ENCODE data around the gene SH3D21.

SH3D21 gene

DNA sequence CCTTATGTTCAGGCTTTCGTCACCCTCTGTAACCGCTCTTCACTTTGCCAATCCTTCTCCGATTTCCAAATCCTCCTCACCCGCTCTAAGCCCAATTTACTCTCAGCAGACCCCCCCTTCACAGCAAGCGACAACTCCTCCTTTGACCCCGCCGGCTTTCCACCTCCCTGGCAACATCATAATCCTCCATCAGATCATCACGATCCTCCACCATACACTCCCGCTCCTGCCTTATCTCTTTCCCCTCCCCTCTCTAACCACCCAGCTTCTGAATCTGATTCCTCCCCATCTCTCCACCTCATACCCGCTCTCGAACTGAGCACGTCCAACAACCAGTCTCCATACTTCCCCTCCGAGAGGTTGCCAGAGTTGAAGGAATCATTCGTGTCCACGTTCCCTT is 24.8 kb downstream of the SH3D21 start:
- DNase-seq, result no peak

DNA sequence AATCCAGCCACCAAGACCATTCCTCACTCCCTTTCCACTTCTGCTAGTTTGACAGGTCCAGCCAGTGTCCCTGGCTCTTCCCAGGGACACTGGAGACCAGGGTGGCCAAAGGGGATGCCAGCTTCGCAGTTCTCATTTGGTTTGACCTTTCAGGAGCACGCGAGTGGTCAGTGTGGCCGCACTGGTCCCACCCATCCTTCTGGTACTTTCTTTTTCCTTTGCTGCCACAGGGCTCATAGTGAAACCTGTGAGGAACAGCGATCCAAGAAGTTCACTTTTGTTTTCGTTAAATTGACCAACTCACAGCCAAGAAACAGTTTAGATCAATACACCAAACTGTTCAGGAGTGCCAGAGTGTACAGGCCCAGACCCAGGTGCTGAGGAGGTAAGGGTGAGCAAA is 31.7 kb downstream of the SH3D21 start:
- DNase-seq, result no peak

DNA sequence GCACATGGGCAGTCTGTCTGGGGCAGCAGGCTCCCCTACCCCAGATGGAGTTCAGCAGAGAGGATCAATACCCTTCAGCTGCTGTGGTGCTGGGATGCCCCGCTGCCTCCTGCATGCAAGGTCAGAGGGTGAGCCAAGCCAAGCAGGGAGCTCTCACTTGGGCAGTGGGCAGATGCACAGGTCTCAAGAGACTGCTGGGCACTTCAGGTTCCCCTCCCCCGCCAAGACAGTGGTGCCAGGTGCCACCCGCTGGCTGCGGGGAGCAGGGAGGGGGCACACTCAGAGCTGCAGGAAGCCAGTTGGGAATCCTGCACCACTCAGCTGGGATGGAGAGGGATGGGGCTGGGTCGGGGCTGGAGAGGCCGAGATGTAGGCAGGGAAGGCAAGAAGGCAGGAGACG is 33.0 kb downstream of the SH3D21 start:
- no peak for DNase-seq

DNA sequence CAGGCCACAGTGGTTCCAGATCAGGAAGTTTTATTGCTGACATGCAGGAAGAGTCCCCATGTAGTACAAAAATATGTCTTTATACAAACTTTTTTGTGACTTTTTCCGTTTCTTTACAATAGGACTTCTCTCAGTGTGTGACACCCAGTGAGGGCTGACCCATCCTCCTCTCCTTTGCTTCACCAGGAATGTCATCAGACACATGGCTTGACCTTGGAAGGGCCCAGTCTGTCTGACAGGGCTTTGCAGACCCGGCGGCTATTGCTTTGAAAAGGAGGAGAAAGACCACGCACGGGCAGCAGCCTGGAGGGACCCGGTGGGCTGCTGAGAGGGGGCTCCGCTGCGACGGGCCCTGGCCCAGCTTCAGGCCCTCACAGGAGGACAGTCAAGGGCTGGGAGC is 33.4 kb downstream of the SH3D21 start:
- no peak for DNase-seq

DNA sequence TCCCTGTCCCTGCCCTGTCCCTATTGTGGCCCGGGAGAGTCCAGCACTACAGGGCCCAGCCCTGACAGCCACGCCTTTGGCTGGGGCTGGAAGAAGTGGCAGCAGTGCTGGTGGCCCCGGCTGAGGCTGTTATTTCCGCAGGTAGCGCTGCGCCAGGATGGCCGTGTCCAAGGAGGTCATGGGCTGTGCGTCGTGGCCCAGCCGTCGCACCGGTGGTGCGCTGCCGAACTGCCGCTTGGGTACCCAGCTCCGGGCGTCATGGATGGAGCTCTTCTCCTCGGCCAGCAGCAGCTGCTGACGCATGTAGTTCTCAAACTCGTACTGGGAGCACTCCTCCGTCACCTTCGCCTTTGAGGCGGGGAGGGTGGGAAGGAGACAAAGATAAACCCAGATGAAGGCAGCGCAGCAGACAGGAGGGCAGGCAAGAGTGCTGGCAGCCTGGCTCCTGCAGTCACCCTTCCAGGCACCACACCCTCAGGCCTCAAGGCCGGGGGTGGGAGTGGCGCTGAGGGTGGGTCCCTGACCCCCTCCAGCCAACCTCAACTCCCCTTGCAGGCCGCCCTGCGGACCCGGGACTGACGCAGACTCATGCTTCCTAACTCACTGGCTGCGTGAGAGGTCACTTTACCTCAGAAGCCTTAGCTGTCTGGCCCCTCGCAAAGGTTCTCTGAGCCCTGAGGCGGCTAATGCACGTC is 35.6 kb downstream of the SH3D21 start:
- DNase-seq, result no peak

DNA sequence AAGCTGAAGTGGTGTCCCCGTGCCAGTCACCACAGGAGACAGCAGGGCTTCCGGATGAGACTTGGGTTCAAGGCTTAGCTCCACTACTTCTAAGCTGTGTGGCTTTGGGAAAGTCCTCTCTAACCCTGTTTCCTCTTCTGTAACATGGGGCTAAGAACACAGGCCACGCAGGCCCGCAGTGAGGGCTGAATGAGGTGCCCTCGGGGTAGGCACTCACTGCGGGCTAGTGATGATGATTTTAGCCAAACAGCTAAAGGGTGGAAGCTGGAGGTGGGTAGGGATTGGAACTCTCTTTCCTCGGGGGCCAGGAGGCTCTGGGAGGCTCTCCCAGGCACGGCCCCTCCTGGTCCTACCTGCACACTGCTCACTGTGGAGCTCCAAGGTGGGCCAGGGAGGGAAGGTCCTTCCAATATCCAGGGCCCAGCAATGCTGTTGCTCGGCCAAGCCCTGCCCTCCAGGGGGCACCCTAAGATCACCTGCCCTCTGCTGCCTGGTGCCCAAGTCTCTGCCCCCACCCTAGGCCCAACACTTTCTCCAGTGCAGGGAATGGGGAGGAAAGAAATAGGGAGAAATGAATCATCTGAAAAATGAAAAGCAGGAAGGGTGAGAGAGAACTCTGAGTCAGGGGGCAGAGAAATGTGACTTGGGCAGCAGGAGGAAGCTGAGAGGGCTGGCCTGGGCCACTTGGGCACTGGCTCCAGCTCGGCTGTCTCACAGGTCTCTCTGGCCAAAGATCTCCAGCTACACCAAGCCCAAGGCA is 36.4 kb downstream of the SH3D21 start:
- peak; percentile 8 for DNase-seq

DNA sequence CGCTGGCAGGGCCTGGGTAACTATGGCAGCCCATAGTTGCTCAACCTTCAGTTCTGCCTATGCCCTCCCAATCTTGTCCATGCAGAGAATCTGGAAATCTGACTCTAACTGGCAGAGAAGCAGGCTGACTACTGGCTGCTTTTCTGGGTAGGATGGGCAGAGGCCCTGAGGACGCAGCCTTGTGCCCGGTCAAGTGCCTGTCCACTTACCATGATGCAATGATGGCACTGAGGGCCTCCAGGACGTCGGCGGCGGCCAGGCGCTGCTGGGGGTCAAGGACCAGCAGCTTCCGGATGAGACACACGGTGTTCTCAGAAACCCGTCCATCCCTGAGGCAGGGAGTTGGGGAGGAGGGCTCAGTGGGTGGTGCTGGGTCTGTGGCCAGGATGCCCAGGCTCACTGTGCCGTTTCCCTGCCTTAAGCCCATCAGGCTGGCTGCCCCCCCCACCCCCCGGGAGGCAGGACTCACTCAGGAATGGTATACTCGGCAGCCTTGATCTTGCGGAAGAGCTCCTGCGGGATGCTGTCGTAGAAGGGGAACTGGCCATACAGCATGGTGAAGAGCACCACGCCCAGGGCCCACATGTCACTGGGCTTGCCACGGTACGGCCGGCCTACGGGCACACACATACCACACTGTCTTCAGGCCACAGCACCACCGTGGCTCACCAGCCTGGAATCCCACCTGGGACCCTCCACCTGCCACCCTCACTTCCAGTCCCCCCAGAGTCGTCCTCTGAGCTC is 37.7 kb downstream of the SH3D21 start:
- no peak for DNase-seq

DNA sequence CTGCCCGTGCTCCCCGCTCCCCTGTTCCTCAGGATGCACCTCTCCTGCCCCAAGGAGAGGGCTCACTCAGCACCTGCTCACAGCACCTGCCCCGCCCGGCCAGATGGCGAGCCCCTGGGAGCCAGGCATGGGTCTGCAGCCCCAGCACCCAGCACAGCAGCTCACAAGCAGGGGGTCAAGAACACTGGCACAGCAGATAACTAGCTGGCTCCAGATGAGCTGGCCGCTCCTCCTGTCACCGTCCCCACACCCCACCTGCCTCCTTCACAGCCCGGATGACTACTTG is 38.2 kb downstream of the SH3D21 start:
- no peak for DNase-seq

DNA sequence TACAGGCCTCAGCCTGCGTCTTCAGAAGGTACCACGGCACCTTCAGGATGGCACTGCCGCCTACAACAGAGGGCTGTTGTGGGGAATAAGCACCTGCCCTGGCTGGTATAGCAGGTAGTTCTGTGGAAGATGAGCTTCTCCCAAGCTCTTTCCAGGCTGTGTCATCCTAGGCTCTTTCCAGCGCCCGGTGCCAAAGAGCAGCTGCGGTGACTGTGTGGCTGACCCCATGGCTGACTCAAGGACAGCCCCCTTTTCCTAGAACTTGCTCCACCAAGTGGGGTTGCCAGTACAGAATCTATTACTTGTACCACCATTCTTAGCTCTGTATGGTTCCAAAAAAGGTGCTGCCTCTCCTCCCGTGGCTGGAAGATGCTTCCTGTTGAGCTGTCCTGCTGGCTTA is 39.2 kb downstream of the SH3D21 start:
- DNase-seq, result no peak

DNA sequence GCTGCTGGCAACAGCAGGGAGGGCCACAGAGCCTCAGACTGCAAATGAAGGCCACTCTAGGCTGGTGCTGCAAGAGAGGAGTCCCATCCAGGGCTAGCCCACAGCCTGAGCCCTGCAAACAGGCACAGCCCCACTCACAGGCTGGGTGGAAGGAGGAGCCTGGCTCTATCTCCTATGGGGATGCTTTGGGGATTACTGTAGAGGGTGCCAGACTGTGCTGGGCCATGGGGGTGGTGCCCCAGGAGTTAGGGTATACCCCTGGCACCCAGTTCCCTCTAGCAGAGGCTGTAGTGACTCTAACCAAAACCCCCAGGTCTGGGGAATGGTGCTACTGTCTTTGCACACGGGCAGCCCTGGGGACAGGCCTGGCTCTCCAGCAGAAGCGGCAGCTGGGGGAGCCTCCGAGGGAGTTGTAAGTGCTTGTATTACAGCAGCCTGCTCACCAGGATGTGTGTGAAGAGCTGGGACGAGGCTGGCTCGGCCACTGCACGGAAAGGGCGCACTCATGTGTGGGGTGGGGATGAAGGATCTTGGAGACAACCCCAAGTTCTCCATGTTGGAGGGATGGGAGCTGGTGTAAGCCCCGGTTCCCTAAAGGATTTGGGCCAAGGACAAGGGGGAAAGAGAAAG is 40.7 kb downstream of the SH3D21 start:
- DNase-seq, result no peak

DNA sequence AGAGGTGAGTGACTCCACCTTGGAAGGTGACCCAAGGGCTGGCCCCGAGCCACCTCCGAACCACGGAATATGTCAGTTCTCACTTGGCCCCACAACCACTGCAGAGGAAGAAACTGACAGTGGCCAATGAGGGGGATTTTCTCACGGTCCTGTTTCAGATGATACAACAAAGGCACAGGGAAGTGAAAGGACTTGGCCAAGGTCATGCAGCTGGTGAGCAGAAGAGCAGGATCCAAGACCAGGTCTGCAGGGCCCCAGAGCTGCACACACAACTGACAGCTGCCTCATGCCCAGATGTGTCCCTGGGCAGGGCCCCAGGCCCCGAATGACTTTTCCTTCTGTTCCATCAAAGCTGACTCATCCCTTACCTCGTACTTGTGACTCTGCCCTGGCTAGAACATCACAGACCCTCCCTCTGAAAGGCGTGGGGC is 43.1 kb downstream of the SH3D21 start:
- DNase-seq, result no peak

DNA sequence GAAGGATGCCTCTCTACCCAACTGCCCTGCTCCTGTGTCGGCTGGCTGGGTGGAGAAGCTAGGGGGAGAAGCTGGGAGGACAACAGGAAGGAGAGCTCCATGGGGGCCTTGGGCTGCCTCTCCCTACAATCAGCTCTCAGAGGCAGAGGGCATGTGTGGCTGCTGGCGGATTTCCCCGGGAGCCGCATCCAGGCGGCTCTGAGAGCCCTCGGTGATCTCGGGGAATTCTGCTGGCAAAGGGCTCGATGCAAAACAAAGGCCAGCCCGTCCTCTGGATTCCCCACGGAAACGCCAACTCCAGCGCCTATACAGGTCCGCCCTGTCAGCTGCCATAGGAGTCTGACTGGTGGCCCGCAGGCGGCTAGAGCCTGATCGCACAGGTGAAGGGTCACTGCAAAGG is 43.7 kb downstream of the SH3D21 start:
- DNase-seq, result no peak

DNA sequence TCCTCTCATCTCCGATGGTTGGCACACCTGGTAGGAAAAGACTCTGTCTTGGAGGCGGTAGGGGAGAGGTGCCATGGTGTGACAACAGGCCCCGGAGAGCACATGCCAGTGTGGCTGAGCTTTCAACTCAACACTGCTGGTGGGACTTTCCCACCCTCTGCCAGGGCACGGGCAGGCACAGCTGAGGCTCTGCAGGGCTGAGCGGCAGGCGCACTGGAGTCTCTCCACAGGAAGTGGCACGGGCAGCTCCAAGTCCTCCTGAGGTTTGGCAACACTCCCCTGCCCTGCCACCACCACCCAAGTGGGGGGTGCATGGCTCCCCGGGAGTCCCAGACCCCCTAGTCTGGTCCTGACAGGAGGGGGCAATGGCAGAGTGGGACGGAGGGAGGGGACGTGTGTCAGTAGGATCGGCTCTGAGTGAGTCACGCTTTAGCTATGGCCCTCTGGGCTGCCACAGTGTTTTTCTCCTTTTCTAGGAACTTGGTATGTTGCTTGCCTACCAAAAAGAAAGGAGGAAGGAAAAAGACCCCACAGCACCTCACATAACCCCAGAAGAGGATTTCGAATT is 44.6 kb downstream of the SH3D21 start:
- no peak for DNase-seq

DNA sequence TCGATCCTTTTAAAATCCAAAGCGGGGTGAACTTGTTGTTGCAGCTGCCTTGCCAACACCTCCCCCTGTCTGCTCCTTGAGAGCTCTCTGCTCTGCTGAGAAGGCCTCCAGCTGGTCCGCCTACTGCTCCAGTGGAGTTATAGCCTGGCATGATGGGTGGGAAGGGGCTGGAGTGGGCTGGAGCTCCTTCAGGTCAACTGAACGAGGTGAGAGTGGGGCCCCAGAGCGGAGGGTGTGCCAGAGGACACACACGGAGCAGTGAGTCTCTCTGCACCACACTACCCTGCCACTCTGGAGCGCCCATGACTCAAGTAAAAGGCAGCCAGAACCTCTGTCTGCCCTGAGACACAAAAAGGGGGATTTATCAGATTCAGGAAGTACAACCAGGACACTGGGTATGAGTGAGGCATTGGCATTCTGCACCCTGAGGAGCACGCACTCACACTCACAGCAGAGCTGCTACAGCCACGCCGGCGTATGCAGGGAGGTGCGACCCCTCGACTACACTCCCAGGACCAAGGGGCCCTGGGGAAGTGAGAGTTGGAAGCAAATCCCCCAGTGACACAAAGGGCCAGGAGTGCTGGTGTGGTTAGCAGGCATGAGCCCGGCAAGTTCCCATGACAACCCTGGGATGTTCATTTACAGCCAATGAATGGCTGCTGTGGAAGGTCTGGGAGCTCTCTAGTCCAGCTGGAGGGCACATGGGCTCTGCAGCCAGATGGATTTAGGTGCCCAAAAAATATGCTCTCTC is 45.2 kb downstream of the SH3D21 start:
- no peak for DNase-seq

DNA sequence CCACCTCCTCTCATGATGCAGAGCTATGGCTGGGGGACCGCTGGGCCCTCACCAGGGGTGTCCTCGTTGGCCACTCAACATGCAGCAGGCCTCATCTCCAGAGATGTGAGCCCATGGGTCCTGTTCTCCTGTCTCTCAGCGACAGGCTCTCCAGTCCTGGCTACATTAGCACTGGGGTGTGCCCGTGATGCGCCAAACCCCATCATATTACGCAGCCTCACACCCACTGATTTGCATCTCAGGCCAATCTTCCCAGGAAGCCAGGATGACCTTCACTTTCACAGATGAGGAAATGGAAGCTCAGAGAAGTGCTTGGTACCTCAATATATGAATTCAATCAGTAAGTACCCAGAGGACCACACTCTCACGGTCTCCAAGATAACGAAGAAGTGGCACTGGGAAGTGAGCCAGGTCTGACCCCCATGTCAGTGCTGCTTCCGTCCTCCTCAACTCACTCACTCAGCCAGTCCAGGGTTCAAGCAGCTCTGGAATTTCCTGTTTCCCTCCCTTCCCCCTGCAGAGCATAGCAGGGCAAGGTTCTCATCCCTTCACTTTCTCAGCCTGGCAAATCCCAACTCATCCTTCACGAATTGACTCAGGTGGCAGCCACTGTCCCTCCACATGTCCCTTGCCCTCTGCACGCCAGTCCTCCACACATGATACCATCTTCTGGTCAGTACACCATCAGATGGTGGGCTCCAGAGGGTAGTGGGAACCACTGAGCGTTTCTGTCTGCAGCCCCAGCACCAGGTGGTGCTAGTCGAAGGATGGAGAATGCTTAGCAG is 46.1 kb downstream of the SH3D21 start:
- no peak for DNase-seq

DNA sequence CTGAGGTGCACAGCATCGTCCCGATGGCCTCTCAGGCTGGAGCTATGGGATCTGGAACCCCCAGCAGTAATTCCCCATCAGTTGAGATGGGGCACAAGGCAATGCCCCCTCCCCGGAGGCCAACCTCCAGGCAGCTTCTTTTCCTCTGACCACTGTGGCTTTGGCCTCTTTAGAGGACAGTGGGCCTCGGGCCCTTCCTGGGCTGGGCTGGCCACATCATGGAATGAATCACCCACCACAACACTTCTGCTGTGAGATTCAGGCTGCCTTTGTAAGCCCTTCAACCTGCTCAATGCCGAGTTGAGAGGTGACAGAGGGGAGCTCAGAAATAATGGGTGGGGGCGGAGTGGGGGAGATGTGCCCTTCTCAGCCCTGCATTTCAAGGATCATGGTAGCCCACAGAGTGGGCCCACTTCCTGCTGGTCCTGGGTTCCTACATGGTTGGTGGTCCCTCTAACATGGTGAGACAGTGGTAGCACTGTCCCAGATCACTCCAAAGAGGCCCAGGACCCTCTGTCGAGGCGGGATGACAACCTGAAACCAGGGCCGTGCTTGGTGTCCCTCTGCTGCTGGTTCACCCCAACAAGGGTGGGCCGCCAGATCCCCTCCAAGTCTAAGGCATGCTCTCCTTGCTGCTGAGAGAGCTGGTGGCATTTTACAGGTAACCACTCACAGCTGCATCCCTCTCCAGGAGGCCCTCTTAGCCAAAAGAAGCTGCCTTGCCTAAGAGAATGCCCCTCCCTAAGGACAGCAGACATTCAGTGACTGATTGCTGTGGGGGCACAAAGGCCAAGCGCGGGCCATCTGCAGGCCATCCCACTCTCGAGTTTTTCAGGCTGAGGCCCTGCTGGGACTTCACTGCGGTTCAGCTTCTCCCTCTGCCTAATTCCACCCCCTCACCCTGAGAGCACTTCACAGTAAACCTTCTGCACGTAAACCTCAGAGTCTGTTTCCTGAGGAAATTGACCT is 47.0 kb downstream of the SH3D21 start:
- no peak for DNase-seq

DNA sequence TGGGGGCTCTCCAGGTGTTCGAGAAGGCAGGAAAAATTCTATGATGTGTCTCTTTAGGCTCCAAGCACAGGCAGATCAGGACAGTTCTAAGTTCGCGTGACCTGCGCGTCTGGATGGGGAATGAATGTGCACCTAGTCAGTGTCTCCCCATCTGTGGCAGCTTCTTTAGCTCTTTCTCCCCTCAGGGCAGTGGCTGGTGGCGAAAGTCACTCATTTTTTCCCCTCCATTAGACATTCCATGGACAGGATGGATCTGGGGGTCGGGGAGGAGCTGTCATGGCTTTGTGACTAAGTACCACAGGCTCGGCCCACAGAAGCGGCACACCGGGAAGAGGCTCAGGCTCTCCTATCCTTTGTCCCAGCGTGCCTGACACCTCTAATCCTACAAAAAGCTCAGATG is 48.3 kb downstream of the SH3D21 start:
- DNase-seq, result no peak

DNA sequence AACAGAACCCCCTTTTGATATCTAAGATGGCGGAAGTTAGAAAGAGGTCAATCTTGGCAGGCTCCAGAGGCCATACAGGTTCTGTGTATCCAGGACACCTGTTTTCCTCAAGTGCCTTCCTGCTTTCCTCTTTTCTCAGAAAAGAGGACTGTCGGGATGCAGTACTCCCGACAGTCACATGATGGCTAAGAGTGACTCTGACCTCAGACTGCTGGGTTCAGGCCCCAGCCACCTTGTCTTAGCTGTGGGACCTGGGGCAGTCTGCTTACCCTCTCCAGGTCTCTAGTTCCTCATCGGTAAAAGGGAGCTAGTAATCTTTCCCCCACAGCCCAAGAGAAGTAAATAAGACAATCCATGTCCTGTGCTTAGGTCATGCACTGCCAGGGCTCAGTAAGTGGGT is 49.6 kb downstream of the SH3D21 start:
- DNase-seq, result no peak

DNA sequence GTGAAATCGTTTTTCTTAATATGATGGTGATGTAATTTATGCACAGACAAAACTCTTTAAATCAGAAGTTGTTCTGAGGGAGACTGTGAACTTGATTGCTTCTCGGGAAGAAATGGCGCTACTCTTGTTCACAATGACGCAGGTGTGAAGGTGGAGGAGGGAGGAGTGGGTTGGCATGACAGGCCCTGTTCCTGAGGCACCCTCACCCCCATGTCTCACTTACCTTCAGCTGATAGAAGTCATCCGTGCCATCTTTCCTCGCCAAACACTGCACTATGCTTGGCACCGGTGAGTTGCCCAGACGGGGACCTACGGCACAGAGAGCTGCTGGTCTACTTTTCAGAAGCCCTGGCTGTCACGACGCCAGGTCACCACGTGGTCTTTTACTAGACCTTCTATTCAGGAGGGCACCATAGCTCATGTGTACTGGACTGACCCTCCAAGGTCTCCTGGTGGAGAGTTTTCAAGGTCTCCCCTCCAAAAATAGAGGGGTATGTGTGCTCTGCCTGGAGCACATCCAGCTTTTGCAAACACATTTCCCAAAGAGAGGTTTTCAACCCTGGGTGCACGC is 52.4 kb downstream of the SH3D21 start:
- DNase-seq, result no peak

DNA sequence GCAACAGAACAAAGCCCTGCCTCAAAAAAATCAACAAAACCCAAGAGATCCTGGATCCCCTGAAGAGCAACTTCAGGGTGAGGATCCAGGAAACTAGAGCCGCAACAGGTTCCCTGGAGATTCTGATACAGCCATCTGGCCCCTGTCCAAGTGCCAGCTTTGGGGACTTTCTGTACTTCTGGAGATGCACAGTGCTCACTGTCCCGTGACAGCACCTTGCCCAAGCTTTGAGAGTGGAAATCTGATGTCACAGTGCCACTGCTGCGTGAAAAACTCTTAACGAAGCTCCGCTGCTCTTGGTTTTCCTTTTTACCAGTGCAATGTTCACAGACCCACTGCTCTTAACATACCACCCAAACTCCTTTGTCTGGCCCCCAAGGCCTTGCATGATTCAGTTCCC is 53.2 kb downstream of the SH3D21 start:
- DNase-seq, result no peak
